Testis (tissue), 2 donors: ENCODE results near the gene CPVL.

Experiments used
- CTCF ChIP-seq, 3 experiments: fragments of 450-650 bp in 2 of 3; fragments of 200-600 bp in 1 of 3; sonication (generic) in 1 of 3; IDR thresholded peaks; one replicate each; pipeline ENCODE4 v1.5.1; 2016 to 2019; ENCODE audit warnings: antibody characterized with exemption in 3 of 3, mild to moderate bottlenecking in 2 of 3, moderate library complexity in 1 of 3
- POLR2A ChIP-seq: fragments of 450-650 bp; IDR thresholded peaks from one replicate; pipeline ENCODE4 v1.6.1; 2017; ENCODE audit warnings: antibody characterized with exemption, mild to moderate bottlenecking, moderate library complexity

DNA sequence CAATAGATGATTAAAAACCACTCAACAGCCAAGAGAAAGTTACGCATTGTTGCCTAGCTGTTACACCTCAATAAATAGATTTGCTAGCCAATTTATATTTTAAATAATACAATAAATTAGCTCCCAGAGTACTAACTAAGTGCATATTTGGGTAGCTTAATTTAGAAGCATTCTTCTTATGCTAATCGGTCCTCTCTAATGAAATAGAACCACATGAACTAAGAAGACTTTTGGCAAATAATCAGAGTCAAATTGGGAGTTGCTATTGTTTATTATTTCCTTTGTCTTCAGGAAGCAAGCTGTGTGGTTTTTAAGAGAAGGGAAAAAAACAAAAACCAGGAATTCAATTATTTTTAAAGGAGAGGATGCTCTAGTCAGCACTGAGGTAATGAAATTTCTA is 139.2 kb downstream of the CPVL start:
- TF ChIP-seq CTCF (IDR thresholded peaks at IDR 0.05) (no peak), POLR2A (no peak)
